GM23338 (cell line): ENCODE results near the gene GJC3. TPM values are rescaled to one million over a fixed set of nuclear protein-coding genes. Genes with fewer than 3 reads are reported as not detected.

Experiments
- ATAC-seq: fragments of 200-7000 bp; cut with Tn5 transposase; 3 replicates; pipeline ENCODE4 v1.9.1; 2020
- DNase-seq: peaks from one replicate; pipeline ENCODE4 v3.0.0-alpha.2; 2015; ENCODE audit warnings: low spot score
- H2AFZ ChIP-seq: fragments of 200-600 bp; sonication (generic); 2 replicates; pipeline ENCODE4 v1.8.0; 2016; ENCODE audit warnings: antibody characterized with exemption, mild to moderate bottlenecking, moderate library complexity
- H3F3A ChIP-seq: fragments of 200-600 bp; sonication (generic); replicated peaks from 2 replicates; pipeline ENCODE4 v1.8.0; 2017; ENCODE audit warnings: antibody characterized with exemption, mixed run types, low read depth
- H3K27ac ChIP-seq: fragments of 200-600 bp; sonication (generic); 2 replicates; pipeline ENCODE4 v1.6.1; 2016; ENCODE audit warnings: low read depth
- H3K27me3 ChIP-seq: fragments of 200-600 bp; sonication (generic); 2 replicates; pipeline ENCODE4 v1.8.0; 2016; ENCODE audit warnings: mild to moderate bottlenecking, mixed run types, moderate library complexity; ENCODE audit not compliant: insufficient read depth
- H3K36me3 ChIP-seq: fragments of 200-600 bp; sonication (generic); 2 replicates; pipeline ENCODE4 v1.8.0; 2016; ENCODE audit warnings: mild to moderate bottlenecking; ENCODE audit not compliant: insufficient read depth
- H3K4me1 ChIP-seq: fragments of 200-600 bp; sonication (generic); 2 replicates; pipeline ENCODE4 v1.8.0; 2016; ENCODE audit warnings: mild to moderate bottlenecking, moderate library complexity; ENCODE audit not compliant: insufficient read depth
- H3K4me2 ChIP-seq: fragments of 200-600 bp; sonication (generic); 2 replicates; pipeline ENCODE4 v1.7.1; 2017; ENCODE audit warnings: mixed run types
- H3K4me3 ChIP-seq: fragments of 200-600 bp; sonication (generic); 2 replicates; pipeline ENCODE4 v1.6.1; 2016; ENCODE audit warnings: mixed run types
- H3K79me2 ChIP-seq: fragments of 200-600 bp; sonication (generic); replicated peaks from 2 replicates; pipeline ENCODE4 v1.8.0; 2017; ENCODE audit warnings: mild to moderate bottlenecking; ENCODE audit not compliant: insufficient read depth
- H3K9me2 ChIP-seq: fragments of 200-600 bp; sonication (generic); 2 replicates; pipeline ENCODE4 v1.8.0; 2017; ENCODE audit not compliant: insufficient read depth
- H4K20me1 ChIP-seq: fragments of 200-600 bp; sonication (generic); replicated peaks from 2 replicates; pipeline ENCODE4 v1.8.0; 2017; ENCODE audit warnings: mild to moderate bottlenecking; ENCODE audit not compliant: insufficient read depth
- H3K27ac Mint-ChIP-seq: 2 replicates; pipeline ENCODE4 v1.8.0; 2020; ENCODE audit warnings: inconsistent platforms, mild to moderate bottlenecking, moderate library complexity, mixed read lengths
- H3K27me3 Mint-ChIP-seq: 3 replicates; pipeline ENCODE4 v1.8.0; 2022; ENCODE audit warnings: low read depth, mild to moderate bottlenecking, moderate library complexity, mixed read lengths, inconsistent platforms; ENCODE audit not compliant: insufficient read depth, poor library complexity
- H3K36me3 Mint-ChIP-seq: 3 replicates; pipeline ENCODE4 v1.8.0; 2021; ENCODE audit warnings: low read depth, mild to moderate bottlenecking, inconsistent platforms, moderate library complexity, mixed read lengths
- H3K4me1 Mint-ChIP-seq: 3 replicates; pipeline ENCODE4 v1.8.0; 2020; ENCODE audit warnings: mild to moderate bottlenecking, inconsistent platforms, mixed read lengths
- H3K4me3 Mint-ChIP-seq: 3 replicates; pipeline ENCODE4 v1.8.0; 2021; ENCODE audit warnings: moderate library complexity, mild to moderate bottlenecking, inconsistent platforms, mixed read lengths
- H3K9me3 Mint-ChIP-seq: 3 replicates; pipeline ENCODE4 v1.8.0; 2020; ENCODE audit warnings: moderate library complexity, mild to moderate bottlenecking, inconsistent platforms, mixed read lengths
- EZH2phosphoT487 ChIP-seq: fragments of 200-600 bp; sonication (generic); IDR thresholded peaks from one replicate; pipeline ENCODE4 v1.8.1; 2018; ENCODE audit warnings: antibody characterized with exemption; ENCODE audit not compliant: unreplicated experiment
- JUNB ChIP-seq: IDR thresholded peaks from one replicate; pipeline ENCODE4 v1.6.1; 2016; ENCODE audit warnings: antibody characterized with exemption; ENCODE audit not compliant: unreplicated experiment
- NANOG ChIP-seq: IDR thresholded peaks from 2 replicates; pipeline ENCODE4 v1.6.1; 2016; ENCODE audit warnings: antibody characterized with exemption, borderline replicate concordance
- ZNF114 ChIP-seq: fragments of 250-450 bp; sonication (Bioruptor Pico); IDR thresholded peaks from 2 replicates; pipeline ENCODE4 v1.5.0; 2020; ENCODE audit warnings: mild to moderate bottlenecking, moderate library complexity
- polyA plus RNA-seq: library from polyadenylated mRNA; unstranded; fragments of >200 nt; fragmentation: Nextera tagmentation; extraction: Ambion mirVana; gene quantifications from 2 replicates; pipeline ENCODE4 v1.2.1, GENCODE V29; 2016
- small RNA-seq: library from RNA; depleted of rRNA; stranded (forward); fragments of <200 nt; gene quantifications from one replicate; pipeline ENCODE3, GENCODE V24; 2014; ENCODE audit warnings: low replicate concordance
- total RNA-seq: library from RNA; depleted of rRNA; stranded (reverse); fragments of >200 nt; shearing (Covaris generic); gene quantifications from 2 replicates; pipeline ENCODE4 v1.2.3, GENCODE V29; 2014; rRNA removed
- TF ChIP-seq, protein P1 (sequence below), 2 experiments: fragments of 200-600 bp in 1 of 2; sonication (generic) in 1 of 2; conservative IDR thresholded peaks; 2 replicates each; pipeline versions ENCODE4 v1.5.1 to v1.6.1; 2016 to 2017; ENCODE audit warnings: antibody characterized with exemption in 2 of 2, low read depth in 2 of 2, mild to moderate bottlenecking in 2 of 2, moderate library complexity in 1 of 2
- TF ChIP-seq, protein P2 (sequence below): fragments of 250-450 bp; sonication (Bioruptor Pico); IDR thresholded peaks from 2 replicates; pipeline ENCODE4 v1.5.0; 2020; ENCODE audit warnings: mild to moderate bottlenecking, moderate library complexity

Gene GJC3
- total and polyA plus RNA-seq, 2 experiments from 2014 or later = 0.56 to 3.1 TPM

- DNase-seq = no peak
- Histone ChIP-seq H3K4me1 (no peaks in the 10 kb centered on the region), H3K36me3 (no peaks in the 10 kb centered on the region), H2AFZ (no peak overlapping the region), H3K79me2 (no peaks in the 10 kb centered on the region), H3K4me3 (no peak overlapping the region), H3K9me2 (no peaks in the 10 kb centered on the region; the same call in 1 of the 2 replicates), H3K27me3 (no peaks in the 10 kb centered on the region), H3F3A (no peaks in the 10 kb centered on the region), H3K27ac (no peak overlapping the region), H4K20me1 (no peaks in the 10 kb centered on the region), H3K4me2 (no peak overlapping the region)
- Mint-ChIP-seq H3K36me3 (no peaks in the 10 kb centered on the region), H3K4me1 (no peaks in the 10 kb centered on the region; the same call in 2 of the 3 replicates), H3K27ac (no peak overlapping the region), H3K9me3 (no peaks in the 10 kb centered on the region; the same call in 2 of the 3 replicates), H3K27me3 (no peaks in the 10 kb centered on the region), H3K4me3 (no peak overlapping the region)
- no peak for ATAC-seq
- TF ChIP-seq JUNB (no peak), EZH2phosphoT487 (no peak), ZNF114 (no peak), NANOG (no peak)
- TF ChIP-seq, protein P1, sequence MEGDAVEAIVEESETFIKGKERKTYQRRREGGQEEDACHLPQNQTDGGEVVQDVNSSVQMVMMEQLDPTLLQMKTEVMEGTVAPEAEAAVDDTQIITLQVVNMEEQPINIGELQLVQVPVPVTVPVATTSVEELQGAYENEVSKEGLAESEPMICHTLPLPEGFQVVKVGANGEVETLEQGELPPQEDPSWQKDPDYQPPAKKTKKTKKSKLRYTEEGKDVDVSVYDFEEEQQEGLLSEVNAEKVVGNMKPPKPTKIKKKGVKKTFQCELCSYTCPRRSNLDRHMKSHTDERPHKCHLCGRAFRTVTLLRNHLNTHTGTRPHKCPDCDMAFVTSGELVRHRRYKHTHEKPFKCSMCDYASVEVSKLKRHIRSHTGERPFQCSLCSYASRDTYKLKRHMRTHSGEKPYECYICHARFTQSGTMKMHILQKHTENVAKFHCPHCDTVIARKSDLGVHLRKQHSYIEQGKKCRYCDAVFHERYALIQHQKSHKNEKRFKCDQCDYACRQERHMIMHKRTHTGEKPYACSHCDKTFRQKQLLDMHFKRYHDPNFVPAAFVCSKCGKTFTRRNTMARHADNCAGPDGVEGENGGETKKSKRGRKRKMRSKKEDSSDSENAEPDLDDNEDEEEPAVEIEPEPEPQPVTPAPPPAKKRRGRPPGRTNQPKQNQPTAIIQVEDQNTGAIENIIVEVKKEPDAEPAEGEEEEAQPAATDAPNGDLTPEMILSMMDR (conservative IDR thresholded peaks at IDR 0.05; ENCODE audit: low read depth in 2 of 2) = peak in 1 of 2 experiments; percentile 36; a peak in 2 of 4 replicates
- TF ChIP-seq, protein P2, sequence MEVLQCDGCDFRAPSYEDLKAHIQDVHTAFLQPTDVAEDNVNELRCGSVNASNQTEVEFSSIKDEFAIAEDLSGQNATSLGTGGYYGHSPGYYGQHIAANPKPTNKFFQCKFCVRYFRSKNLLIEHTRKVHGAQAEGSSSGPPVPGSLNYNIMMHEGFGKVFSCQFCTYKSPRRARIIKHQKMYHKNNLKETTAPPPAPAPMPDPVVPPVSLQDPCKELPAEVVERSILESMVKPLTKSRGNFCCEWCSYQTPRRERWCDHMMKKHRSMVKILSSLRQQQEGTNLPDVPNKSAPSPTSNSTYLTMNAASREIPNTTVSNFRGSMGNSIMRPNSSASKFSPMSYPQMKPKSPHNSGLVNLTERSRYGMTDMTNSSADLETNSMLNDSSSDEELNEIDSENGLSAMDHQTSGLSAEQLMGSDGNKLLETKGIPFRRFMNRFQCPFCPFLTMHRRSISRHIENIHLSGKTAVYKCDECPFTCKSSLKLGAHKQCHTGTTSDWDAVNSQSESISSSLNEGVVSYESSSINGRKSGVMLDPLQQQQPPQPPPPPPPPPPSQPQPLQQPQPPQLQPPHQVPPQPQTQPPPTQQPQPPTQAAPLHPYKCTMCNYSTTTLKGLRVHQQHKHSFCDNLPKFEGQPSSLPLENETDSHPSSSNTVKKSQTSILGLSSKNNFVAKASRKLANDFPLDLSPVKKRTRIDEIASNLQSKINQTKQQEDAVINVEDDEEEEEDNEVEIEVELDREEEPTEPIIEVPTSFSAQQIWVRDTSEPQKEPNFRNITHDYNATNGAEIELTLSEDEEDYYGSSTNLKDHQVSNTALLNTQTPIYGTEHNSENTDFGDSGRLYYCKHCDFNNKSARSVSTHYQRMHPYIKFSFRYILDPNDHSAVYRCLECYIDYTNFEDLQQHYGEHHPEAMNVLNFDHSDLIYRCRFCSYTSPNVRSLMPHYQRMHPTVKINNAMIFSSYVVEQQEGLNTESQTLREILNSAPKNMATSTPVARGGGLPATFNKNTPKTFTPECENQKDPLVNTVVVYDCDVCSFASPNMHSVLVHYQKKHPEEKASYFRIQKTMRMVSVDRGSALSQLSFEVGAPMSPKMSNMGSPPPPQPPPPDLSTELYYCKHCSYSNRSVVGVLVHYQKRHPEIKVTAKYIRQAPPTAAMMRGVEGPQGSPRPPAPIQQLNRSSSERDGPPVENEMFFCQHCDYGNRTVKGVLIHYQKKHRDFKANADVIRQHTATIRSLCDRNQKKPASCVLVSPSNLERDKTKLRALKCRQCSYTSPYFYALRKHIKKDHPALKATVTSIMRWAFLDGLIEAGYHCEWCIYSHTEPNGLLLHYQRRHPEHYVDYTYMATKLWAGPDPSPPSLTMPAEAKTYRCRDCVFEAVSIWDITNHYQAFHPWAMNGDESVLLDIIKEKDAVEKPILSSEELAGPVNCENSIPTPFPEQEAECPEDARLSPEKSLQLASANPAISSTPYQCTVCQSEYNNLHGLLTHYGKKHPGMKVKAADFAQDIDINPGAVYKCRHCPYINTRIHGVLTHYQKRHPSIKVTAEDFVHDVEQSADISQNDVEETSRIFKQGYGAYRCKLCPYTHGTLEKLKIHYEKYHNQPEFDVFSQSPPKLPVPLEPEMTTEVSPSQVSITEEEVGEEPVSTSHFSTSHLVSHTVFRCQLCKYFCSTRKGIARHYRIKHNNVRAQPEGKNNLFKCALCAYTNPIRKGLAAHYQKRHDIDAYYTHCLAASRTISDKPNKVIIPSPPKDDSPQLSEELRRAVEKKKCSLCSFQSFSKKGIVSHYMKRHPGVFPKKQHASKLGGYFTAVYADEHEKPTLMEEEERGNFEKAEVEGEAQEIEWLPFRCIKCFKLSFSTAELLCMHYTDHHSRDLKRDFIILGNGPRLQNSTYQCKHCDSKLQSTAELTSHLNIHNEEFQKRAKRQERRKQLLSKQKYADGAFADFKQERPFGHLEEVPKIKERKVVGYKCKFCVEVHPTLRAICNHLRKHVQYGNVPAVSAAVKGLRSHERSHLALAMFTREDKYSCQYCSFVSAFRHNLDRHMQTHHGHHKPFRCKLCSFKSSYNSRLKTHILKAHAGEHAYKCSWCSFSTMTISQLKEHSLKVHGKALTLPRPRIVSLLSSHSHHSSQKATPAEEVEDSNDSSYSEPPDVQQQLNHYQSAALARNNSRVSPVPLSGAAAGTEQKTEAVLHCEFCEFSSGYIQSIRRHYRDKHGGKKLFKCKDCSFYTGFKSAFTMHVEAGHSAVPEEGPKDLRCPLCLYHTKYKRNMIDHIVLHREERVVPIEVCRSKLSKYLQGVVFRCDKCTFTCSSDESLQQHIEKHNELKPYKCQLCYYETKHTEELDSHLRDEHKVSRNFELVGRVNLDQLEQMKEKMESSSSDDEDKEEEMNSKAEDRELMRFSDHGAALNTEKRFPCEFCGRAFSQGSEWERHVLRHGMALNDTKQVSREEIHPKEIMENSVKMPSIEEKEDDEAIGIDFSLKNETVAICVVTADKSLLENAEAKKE (CRISPR knock-in tag) = no peak
Measured at GRCh38 chr7:99876491-99876890, 52.9 kb downstream of the GJC3 start.

Small RNA genes lying within 50 kb of the gene (small RNA-seq; reads per million reads assigned to genes)
- gene RF00019 (not detected), gene RF00561 (not detected)

Other genes starting within 250 kb of the GJC3 start
- not detected in 2 replicates for gene CYP3A5, start 249.6 kb downstream of the GJC3 start, total RNA-seq
- 1.1 and 1.2 TPM in 2 replicates for gene CYP3A5, start 249.6 kb downstream of the GJC3 start, polyA plus RNA-seq
- not detected in 2 replicates for gene CYP3A7, start 194.4 kb downstream of the GJC3 start, total RNA-seq
- 0.12 and 0.19 TPM in 2 replicates for gene CYP3A7, start 194.4 kb downstream of the GJC3 start, polyA plus RNA-seq
- gene CYP3A4, start 145.4 kb downstream of the GJC3 start, total RNA-seq = not detected in 2 replicates
- not detected in 2 replicates for gene CYP3A4, start 145.4 kb downstream of the GJC3 start, polyA plus RNA-seq
- not detected in 2 replicates for gene CYP3A43, start 101.6 kb downstream of the GJC3 start, total RNA-seq
- gene CYP3A43, start 101.6 kb downstream of the GJC3 start, polyA plus RNA-seq = 0.17 TPM in 1 of 2 replicates, not detected in the other
- not detected in 2 replicates for gene OR2AE1, start 52.6 kb downstream of the GJC3 start, total RNA-seq
- not detected in 2 replicates for gene OR2AE1, start 52.6 kb downstream of the GJC3 start, polyA plus RNA-seq
- 9.1 and 13.7 TPM in 2 replicates for gene TRIM4, start 10.1 kb downstream of the GJC3 start, total RNA-seq
- 5.0 and 5.5 TPM in 2 replicates for gene TRIM4, start 10.1 kb downstream of the GJC3 start, polyA plus RNA-seq
- gene AZGP1, start 46.4 kb upstream of the GJC3 start, total RNA-seq = 0.17 TPM in 1 of 2 replicates, not detected in the other
- 1.3 TPM in 1 of 2 replicates, not detected in the other for gene AZGP1, start 46.4 kb upstream of the GJC3 start, polyA plus RNA-seq
- gene ZKSCAN1, start 86.0 kb upstream of the GJC3 start, total RNA-seq = 14.5 and 19.4 TPM in 2 replicates
- 9.8 and 11.8 TPM in 2 replicates for gene ZKSCAN1, start 86.0 kb upstream of the GJC3 start, polyA plus RNA-seq
- gene ZSCAN21, start 120.2 kb upstream of the GJC3 start, total RNA-seq = 21.8 and 24.8 TPM in 2 replicates
- gene ZSCAN21, start 120.2 kb upstream of the GJC3 start, polyA plus RNA-seq = 15.4 and 15.7 TPM in 2 replicates
- 40.8 and 48.9 TPM in 2 replicates for gene ZNF3, start 152.1 kb upstream of the GJC3 start, total RNA-seq
- gene ZNF3, start 152.1 kb upstream of the GJC3 start, polyA plus RNA-seq = 22.6 and 23.4 TPM in 2 replicates
- 89.8 and 104 TPM in 2 replicates for gene COPS6, start 159.3 kb upstream of the GJC3 start, total RNA-seq
- gene COPS6, start 159.3 kb upstream of the GJC3 start, polyA plus RNA-seq = 191 and 198 TPM in 2 replicates
- 285 TPM in 2 replicates for gene MCM7, start 171.8 kb upstream of the GJC3 start, total RNA-seq
- 140 and 144 TPM in 2 replicates for gene MCM7, start 171.8 kb upstream of the GJC3 start, polyA plus RNA-seq
- gene AP4M1, start 172.0 kb upstream of the GJC3 start, total RNA-seq = 12.2 and 13.3 TPM in 2 replicates
- gene AP4M1, start 172.0 kb upstream of the GJC3 start, polyA plus RNA-seq = 9.5 and 14.4 TPM in 2 replicates
- 125 and 141 TPM in 2 replicates for gene TAF6, start 189.7 kb upstream of the GJC3 start, total RNA-seq
- gene TAF6, start 189.7 kb upstream of the GJC3 start, polyA plus RNA-seq = 54.9 and 56.3 TPM in 2 replicates
- 11.3 and 12.0 TPM in 2 replicates for gene CNPY4, start 190.0 kb upstream of the GJC3 start, total RNA-seq
- 10.7 and 11.1 TPM in 2 replicates for gene CNPY4, start 190.0 kb upstream of the GJC3 start, polyA plus RNA-seq
- 5.0 and 5.7 TPM in 2 replicates for gene MBLAC1, start 197.3 kb upstream of the GJC3 start, total RNA-seq
- gene MBLAC1, start 197.3 kb upstream of the GJC3 start, polyA plus RNA-seq = 2.4 and 2.7 TPM in 2 replicates
- 138 and 145 TPM in 2 replicates for gene LAMTOR4, start 219.3 kb upstream of the GJC3 start, total RNA-seq
- gene LAMTOR4, start 219.3 kb upstream of the GJC3 start, polyA plus RNA-seq = 329 and 333 TPM in 2 replicates
- gene TRAPPC14, start 229.1 kb upstream of the GJC3 start, total RNA-seq = 12.3 and 15.7 TPM in 2 replicates
- 9.3 and 9.8 TPM in 2 replicates for gene TRAPPC14, start 229.1 kb upstream of the GJC3 start, polyA plus RNA-seq
- 3.4 and 6.3 TPM in 2 replicates for gene GAL3ST4, start 239.0 kb upstream of the GJC3 start, total RNA-seq
- 2.1 and 3.1 TPM in 2 replicates for gene GAL3ST4, start 239.0 kb upstream of the GJC3 start, polyA plus RNA-seq
- 48.8 and 53.6 TPM in 2 replicates for gene GPC2, start 247.8 kb upstream of the GJC3 start, total RNA-seq
- gene GPC2, start 247.8 kb upstream of the GJC3 start, polyA plus RNA-seq = 9.8 and 10.7 TPM in 2 replicates
- gene STAG3, start 248.3 kb upstream of the GJC3 start, total RNA-seq = 3.4 and 4.6 TPM in 2 replicates
- gene STAG3, start 248.3 kb upstream of the GJC3 start, polyA plus RNA-seq = 4.1 and 4.7 TPM in 2 replicates